ENCODE data around the gene MADCAM1.

The MADCAM1 gene

GRCh38 chr19:456547-457110 is 39.7 kb upstream of the MADCAM1 start:
- ATAC-seq (ENCODE audit: low read depth) (no peak), DNase-seq (ENCODE audit: low spot score) (no peak)
- H3K4me3 ChIP-seq (ENCODE audit: severe bottlenecking), result no peak overlapping the region
- peaks cover 6% of the 10 kb centered on the region for H3K27me3 ChIP-seq (ENCODE audit: insufficient read depth, poor library complexity, severe bottlenecking)
- H3K9me3 ChIP-seq (ENCODE audit: severe bottlenecking), result no peaks in the 10 kb centered on the region
- no peaks in the 10 kb centered on the region for H3K36me3 ChIP-seq (ENCODE audit: low read depth)
- TF ChIP-seq CTCF (IDR thresholded peaks at IDR 0.05; ENCODE audit: poor library complexity, severe bottlenecking), result no peak
- H3K4me1 ChIP-seq (ENCODE audit: insufficient read depth, poor library complexity, severe bottlenecking), result no peaks in the 10 kb centered on the region
- H3K27ac ChIP-seq (ENCODE audit: poor library complexity, severe bottlenecking), result no peak overlapping the region

DNA sequence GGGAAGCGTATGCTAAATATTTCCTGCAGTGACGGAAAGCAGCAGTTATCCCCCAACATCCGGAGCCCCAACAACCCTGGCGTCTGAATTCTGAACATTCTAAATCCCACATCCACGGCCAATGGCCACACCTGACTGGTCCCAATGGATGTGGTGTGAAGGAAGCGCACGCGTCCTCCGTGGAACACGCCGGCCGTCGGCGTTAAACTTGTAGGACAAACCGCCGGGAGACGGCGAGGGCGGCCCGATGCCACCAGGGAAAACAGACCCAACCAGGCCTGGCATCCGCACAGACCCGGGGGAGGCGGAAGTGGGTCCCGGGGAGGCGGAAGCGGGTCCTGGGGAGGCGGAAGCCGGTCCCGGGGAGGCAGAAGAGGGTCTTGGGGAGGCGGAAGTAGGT is 38.6 kb upstream of the MADCAM1 start:
- ATAC-seq (ENCODE audit: low read depth) (no peak), DNase-seq (ENCODE audit: low spot score) (no peak)
- no peaks in the 10 kb centered on the region for H3K36me3 ChIP-seq (ENCODE audit: low read depth)
- no peak overlapping the region for H3K4me3 ChIP-seq (ENCODE audit: severe bottlenecking)
- H3K9me3 ChIP-seq (ENCODE audit: severe bottlenecking), result no peaks in the 10 kb centered on the region
- no peak for TF ChIP-seq CTCF (IDR thresholded peaks at IDR 0.05; ENCODE audit: poor library complexity, severe bottlenecking)
- no peaks in the 10 kb centered on the region for H3K4me1 ChIP-seq (ENCODE audit: insufficient read depth, poor library complexity, severe bottlenecking)
- H3K27ac ChIP-seq (ENCODE audit: poor library complexity, severe bottlenecking), result no peak overlapping the region
- peaks cover 14% of the 10 kb centered on the region for H3K27me3 ChIP-seq (ENCODE audit: insufficient read depth, poor library complexity, severe bottlenecking)

GRCh38 chr19:458091-459042 is 37.9 kb upstream of the MADCAM1 start:
- Histone ChIP-seq H3K27ac (ENCODE audit: poor library complexity, severe bottlenecking) (no peak overlapping the region), H3K4me3 (ENCODE audit: severe bottlenecking) (no peak overlapping the region), H3K27me3 (ENCODE audit: insufficient read depth, poor library complexity, severe bottlenecking) (peaks cover 14% of the 10 kb centered on the region), H3K36me3 (ENCODE audit: low read depth) (no peaks in the 10 kb centered on the region), H3K9me3 (ENCODE audit: severe bottlenecking) (no peaks in the 10 kb centered on the region), H3K4me1 (ENCODE audit: insufficient read depth, poor library complexity, severe bottlenecking) (no peaks in the 10 kb centered on the region)
- DNase-seq (ENCODE audit: low spot score), result no peak
- no peak for ATAC-seq (ENCODE audit: low read depth)
- no peak for TF ChIP-seq CTCF (IDR thresholded peaks at IDR 0.05; ENCODE audit: poor library complexity, severe bottlenecking)

DNA sequence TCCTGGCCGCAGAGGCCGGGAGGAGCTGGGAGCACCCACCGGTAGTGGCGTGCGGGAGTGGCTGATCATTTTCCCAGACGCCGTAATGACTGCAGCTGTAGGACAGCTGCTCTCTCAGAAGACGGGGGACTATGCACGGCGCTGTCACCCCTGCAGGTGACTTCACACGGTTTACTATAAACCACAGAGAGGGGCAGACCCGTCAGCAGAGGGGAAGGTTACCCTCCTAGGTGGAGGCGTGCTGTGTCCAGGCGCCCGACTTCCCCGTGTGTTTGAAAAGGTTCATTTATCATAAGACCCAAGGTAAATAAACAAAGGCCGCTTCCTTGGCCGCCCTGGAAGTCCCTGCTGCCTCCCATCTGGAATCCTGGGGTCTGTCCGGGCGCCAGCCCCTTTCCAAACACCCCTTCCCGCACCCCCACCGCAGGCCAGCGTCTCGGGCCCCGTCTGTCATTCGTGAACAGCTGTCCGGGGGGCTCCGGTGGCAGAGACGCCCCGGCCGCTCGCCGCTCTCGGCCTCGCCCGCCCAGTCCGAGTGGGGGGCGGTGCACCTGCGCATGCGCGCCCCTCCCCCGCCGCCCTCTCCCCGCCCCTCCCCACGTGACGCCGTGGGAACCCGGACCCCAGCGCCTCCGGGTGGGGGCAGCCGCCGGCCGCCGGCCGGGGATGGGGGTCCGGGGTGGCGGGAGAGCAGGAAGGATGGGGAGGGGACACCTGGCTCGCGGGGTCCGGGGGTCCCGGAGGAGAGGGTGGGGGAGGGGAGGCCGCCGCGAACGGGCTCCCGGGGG is 36.4 kb upstream of the MADCAM1 start:
- DNase-seq (ENCODE audit: low spot score), result no peak
- ATAC-seq (ENCODE audit: low read depth), result peak; percentile 35
- Histone ChIP-seq H3K4me1 (ENCODE audit: insufficient read depth, poor library complexity, severe bottlenecking) (no peaks in the 10 kb centered on the region), H3K36me3 (ENCODE audit: low read depth) (no peaks in the 10 kb centered on the region), H3K27ac (ENCODE audit: poor library complexity, severe bottlenecking) (no peak overlapping the region), H3K9me3 (ENCODE audit: severe bottlenecking) (no peaks in the 10 kb centered on the region), H3K27me3 (ENCODE audit: insufficient read depth, poor library complexity, severe bottlenecking) (peaks cover 14% of the 10 kb centered on the region), H3K4me3 (ENCODE audit: severe bottlenecking) (peak overlapping the region; percentile 36)
- TF ChIP-seq CTCF (IDR thresholded peaks at IDR 0.05; ENCODE audit: poor library complexity, severe bottlenecking), result no peak

Data from RWPE2 (cell line).